Tibial artery (tissue), 4 donors: ENCODE measurements around the gene NUDT1.

Experiments used
- DNase-seq, 2 donors: peaks; one replicate each; pipeline ENCODE4 v3.0.0-alpha.2; 2019
- H3K27ac ChIP-seq, 2 donors: fragments of 200-600 bp; sonication (generic) in 1 of 2; 1 replicate in 1 of 2; 2 replicates in 1 of 2; pipeline ENCODE4 v1.5.1; 2018 to 2019; ENCODE audit warnings: mild to moderate bottlenecking in 1 of 2
- H3K27me3 ChIP-seq, 2 donors: fragments of 200-600 bp; sonication (generic) in 1 of 2; one replicate each; pipeline versions ENCODE4 v1.5.1 to v1.6.0; 2016 to 2019
- H3K36me3 ChIP-seq, 3 donors: fragments of 200-600 bp; sonication (generic) in 2 of 3; one replicate each; pipeline ENCODE4 v1.5.1; 2016 to 2019; ENCODE audit warnings: mild to moderate bottlenecking in 2 of 3
- H3K4me1 ChIP-seq, 4 donors: fragments of 200-600 bp; sonication (generic) in 2 of 4; 1 replicate in 3 of 4; 2 replicates in 1 of 4; pipeline ENCODE4 v1.5.1; 2016 to 2019
- H3K4me3 ChIP-seq, 2 donors: fragments of 200-600 bp; sonication (generic) in 1 of 2; 1 replicate in 1 of 2; 2 replicates in 1 of 2; pipeline ENCODE4 v1.5.1; 2018 to 2019; ENCODE audit warnings: mild to moderate bottlenecking in 2 of 2
- H3K9me3 ChIP-seq, 3 donors: fragments of 200-600 bp; sonication (generic) in 1 of 3; one replicate each; pipeline ENCODE4 v1.5.1; 2016 to 2019
- intact Hi-C: fragments of 100-400 bp; cut with DNase I; formaldehyde crosslinking; loops from one replicate; pipeline ENCODE4 v1.15.0; 2023; ENCODE audit warnings: low total_unique reads
- TF ChIP-seq, protein P1 (sequence below), 2 experiments: fragments of 200-600 bp in 1 of 2; fragments of 450-650 bp in 1 of 2; IDR thresholded peaks; one replicate each; pipeline ENCODE4 v1.5.1; 2017 to 2019; ENCODE audit warnings: antibody characterized with exemption in 2 of 2, mild to moderate bottlenecking in 1 of 2, moderate library complexity in 1 of 2

Gene NUDT1

DNA sequence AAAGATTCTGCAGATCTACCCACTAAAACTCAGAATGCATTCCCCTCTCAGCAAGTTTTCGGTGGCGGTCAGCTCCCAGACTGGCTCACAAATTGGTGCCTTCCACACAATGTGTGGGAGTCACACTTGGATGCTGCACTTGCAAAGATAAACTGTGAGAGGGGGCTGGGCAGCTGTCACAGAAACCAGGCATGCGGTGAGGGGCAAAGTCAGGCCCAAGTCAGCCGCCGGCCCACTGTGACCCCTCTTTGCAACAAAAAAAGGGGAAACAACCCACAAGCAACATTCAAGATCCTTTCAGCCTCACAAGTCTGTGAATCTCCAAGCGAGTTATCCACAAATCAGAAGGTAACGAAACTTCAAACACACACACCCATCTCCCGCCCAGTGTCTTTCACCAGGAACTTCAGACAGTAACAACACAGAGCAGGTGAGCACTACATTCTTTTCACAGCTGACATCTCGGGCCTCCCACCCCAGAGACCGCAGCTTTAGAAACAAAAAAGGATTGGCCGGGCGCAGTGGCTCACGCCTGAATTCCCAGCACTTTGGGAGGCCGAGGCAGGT is 40.2 kb downstream of the NUDT1 start:
- H3K4me1 ChIP-seq: no peaks in the 10 kb centered on the region
- no peak overlapping the region for H3K27ac ChIP-seq
- DNase-seq: no peak
- H3K9me3 ChIP-seq: no peaks in the 10 kb centered on the region
- intact Hi-C loops: no loop called here
- TF ChIP-seq, protein P1, sequence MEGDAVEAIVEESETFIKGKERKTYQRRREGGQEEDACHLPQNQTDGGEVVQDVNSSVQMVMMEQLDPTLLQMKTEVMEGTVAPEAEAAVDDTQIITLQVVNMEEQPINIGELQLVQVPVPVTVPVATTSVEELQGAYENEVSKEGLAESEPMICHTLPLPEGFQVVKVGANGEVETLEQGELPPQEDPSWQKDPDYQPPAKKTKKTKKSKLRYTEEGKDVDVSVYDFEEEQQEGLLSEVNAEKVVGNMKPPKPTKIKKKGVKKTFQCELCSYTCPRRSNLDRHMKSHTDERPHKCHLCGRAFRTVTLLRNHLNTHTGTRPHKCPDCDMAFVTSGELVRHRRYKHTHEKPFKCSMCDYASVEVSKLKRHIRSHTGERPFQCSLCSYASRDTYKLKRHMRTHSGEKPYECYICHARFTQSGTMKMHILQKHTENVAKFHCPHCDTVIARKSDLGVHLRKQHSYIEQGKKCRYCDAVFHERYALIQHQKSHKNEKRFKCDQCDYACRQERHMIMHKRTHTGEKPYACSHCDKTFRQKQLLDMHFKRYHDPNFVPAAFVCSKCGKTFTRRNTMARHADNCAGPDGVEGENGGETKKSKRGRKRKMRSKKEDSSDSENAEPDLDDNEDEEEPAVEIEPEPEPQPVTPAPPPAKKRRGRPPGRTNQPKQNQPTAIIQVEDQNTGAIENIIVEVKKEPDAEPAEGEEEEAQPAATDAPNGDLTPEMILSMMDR (IDR thresholded peaks at IDR 0.05): no peak
- peaks cover 0 to 6% (median 3%) of the 10 kb centered on the region in 3 donors for H3K36me3 ChIP-seq
- no peak overlapping the region for H3K4me3 ChIP-seq
- H3K27me3 ChIP-seq: no peaks in the 10 kb centered on the region

GRCh38 chr7:2283074-2283473 is 41.0 kb downstream of the NUDT1 start:
- no peak for DNase-seq
- H3K4me3 ChIP-seq: no peak overlapping the region
- no peaks in the 10 kb centered on the region for H3K27me3 ChIP-seq
- H3K36me3 ChIP-seq: no peaks in the 10 kb centered on the region
- no peaks in the 10 kb centered on the region for H3K4me1 ChIP-seq
- H3K27ac ChIP-seq: no peak overlapping the region
- intact Hi-C loops: no loop called here
- H3K9me3 ChIP-seq: no peaks in the 10 kb centered on the region
- TF ChIP-seq, protein P1 (IDR thresholded peaks at IDR 0.05): no peak

- intact Hi-C loops: no loop called here
- DNase-seq: no peak
- H3K27me3 ChIP-seq: no peaks in the 10 kb centered on the region
These were observed 45.7 kb downstream of the NUDT1 start for GRCh38 chr7:2287745-2288144.

DNA sequence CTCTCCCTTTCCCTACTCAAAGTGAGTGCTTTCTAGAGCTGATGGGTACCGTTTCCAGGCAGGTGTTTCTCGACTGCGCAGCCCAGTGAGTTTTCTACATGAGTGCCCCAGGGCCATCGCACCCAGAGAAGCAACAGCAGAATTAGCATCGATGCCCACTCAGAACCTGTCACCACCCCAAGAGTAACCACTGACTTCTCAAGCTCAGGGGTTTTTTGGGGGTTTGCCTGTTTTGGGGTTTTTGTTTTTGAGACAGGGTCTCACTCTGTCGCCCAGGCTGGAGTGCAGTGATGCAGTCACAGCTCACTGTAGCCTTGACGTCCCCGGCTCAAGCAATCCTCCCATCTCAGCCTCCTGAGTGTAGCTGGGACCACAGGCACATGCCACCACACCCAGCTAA is 46.5 kb downstream of the NUDT1 start:
- Histone ChIP-seq H3K4me3 (no peak overlapping the region), H3K9me3 (no peaks in the 10 kb centered on the region), H3K27me3 (no peaks in the 10 kb centered on the region), H3K36me3 (no peaks in the 10 kb centered on the region), H3K4me1 (no peaks in the 10 kb centered on the region), H3K27ac (no peak overlapping the region)
- TF ChIP-seq, protein P1 (IDR thresholded peaks at IDR 0.05): no peak
- intact Hi-C loops: no loop called here
- DNase-seq: no peak

More at GRCh38 chr7:2287745-2288144, 45.7 kb downstream of the NUDT1 start:
- H3K9me3 ChIP-seq: no peaks in the 10 kb centered on the region
- no peaks in the 10 kb centered on the region for H3K36me3 ChIP-seq
- TF ChIP-seq, protein P1 (IDR thresholded peaks at IDR 0.05): no peak
- H3K27ac ChIP-seq: no peak overlapping the region
- H3K4me3 ChIP-seq: no peak overlapping the region
- H3K4me1 ChIP-seq: no peaks in the 10 kb centered on the region

DNA sequence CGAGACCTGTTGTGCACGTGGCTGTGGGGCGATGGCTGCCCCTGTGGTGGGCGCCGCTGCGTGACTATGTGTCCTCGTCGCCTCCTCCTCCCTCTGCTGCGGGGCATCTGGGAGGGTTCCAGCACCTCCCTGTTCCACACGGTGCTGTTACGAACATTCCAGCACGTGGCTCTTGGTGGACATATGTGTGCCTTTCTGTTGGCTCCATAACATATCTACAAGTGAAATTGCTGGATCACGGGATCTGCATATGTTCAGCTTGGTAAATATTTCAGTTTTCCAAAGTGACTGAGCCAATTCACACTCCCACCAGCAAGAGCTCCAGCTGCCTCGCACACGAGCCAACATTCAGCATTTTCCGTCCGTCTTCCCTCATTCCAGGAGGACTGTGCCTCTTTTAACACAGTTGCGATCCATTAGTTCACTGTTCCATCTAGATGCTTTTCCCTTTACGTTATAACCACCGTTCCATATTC is 47.1 kb downstream of the NUDT1 start:
- no peaks in the 10 kb centered on the region for H3K9me3 ChIP-seq
- no peak overlapping the region for H3K4me3 ChIP-seq
- no peak for DNase-seq
- no peaks in the 10 kb centered on the region for H3K27me3 ChIP-seq
- no peaks in the 10 kb centered on the region for H3K36me3 ChIP-seq
- intact Hi-C loops: no loop called here
- H3K27ac ChIP-seq: no peak overlapping the region
- H3K4me1 ChIP-seq: no peaks in the 10 kb centered on the region
- TF ChIP-seq, protein P1 (IDR thresholded peaks at IDR 0.05): no peak

DNA sequence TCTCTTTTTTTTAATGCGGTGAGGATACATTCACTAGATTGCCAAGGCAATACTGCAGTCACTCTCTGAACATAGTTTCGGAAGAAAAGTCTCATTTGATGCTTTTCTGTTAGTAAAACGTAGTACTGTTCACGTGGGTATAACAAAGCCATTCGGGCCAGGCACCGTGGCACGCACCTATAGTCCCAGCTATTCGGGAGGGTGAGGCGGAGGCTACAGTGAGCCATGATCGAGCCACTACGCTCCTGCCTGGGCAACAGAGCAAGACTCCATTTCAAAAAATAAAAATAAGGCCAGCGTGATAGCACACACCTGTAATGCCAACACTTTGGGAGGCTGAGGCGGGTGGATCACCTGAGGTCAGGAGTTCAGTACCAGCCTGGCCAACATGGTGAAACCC is 47.6 kb downstream of the NUDT1 start:
- Histone ChIP-seq H3K4me3 (no peak overlapping the region), H3K36me3 (no peaks in the 10 kb centered on the region), H3K4me1 (no peaks in the 10 kb centered on the region), H3K9me3 (no peaks in the 10 kb centered on the region), H3K27ac (no peak overlapping the region), H3K27me3 (no peaks in the 10 kb centered on the region)
- no peak for DNase-seq
- intact Hi-C loops: no loop called here
- TF ChIP-seq, protein P1 (IDR thresholded peaks at IDR 0.05): no peak
